ENCODE measurements around the gene NCKAP5.

Gene NCKAP5

GRCh38 chr2:133255360-133255759 lies 312.9 kb downstream of the NCKAP5 start:
- Histone ChIP-seq H3K4me3 (replicated peaks; ENCODE audit: low read depth, low read length) (no peak overlapping the region), H3K27me3 (replicated peaks; ENCODE audit: control insufficient read depth, insufficient read depth, low read length) (no peaks in the 10 kb centered on the region), H3K36me3 (ENCODE audit: control insufficient read depth, insufficient read depth, low read length) (no peaks in the 10 kb centered on the region)
- TF ChIP-seq CTCF (IDR thresholded peaks at IDR 0.05; ENCODE audit: insufficient read depth, low read length, poor library complexity, severe bottlenecking) = no peak
- no peak for DNase-seq (ENCODE audit: extremely low read depth, insufficient read length)

GRCh38 chr2:133253793-133254192 lies 314.5 kb downstream of the NCKAP5 start:
- H3K36me3 ChIP-seq (ENCODE audit: control insufficient read depth, insufficient read depth, low read length) = no peaks in the 10 kb centered on the region
- no peak for TF ChIP-seq CTCF (IDR thresholded peaks at IDR 0.05; ENCODE audit: insufficient read depth, low read length, poor library complexity, severe bottlenecking)
- no peaks in the 10 kb centered on the region for H3K27me3 ChIP-seq (replicated peaks; ENCODE audit: control insufficient read depth, insufficient read depth, low read length)
- no peak overlapping the region for H3K4me3 ChIP-seq (replicated peaks; ENCODE audit: low read depth, low read length)
- no peak for DNase-seq (ENCODE audit: extremely low read depth, insufficient read length)

- DNase-seq (ENCODE audit: extremely low read depth, insufficient read length) = no peak
- no peak overlapping the region for H3K4me3 ChIP-seq (replicated peaks; ENCODE audit: low read depth, low read length)
- no peak for TF ChIP-seq CTCF (IDR thresholded peaks at IDR 0.05; ENCODE audit: insufficient read depth, low read length, poor library complexity, severe bottlenecking)
- no peaks in the 10 kb centered on the region for H3K27me3 ChIP-seq (replicated peaks; ENCODE audit: control insufficient read depth, insufficient read depth, low read length)
- H3K36me3 ChIP-seq (ENCODE audit: control insufficient read depth, insufficient read depth, low read length) = no peaks in the 10 kb centered on the region
These were observed 315.4 kb downstream of the NCKAP5 start for GRCh38 chr2:133252780-133253355.

- DNase-seq (ENCODE audit: extremely low read depth, insufficient read length) = no peak
- H3K4me3 ChIP-seq (replicated peaks; ENCODE audit: low read depth, low read length) = no peak overlapping the region
- no peaks in the 10 kb centered on the region for H3K36me3 ChIP-seq (ENCODE audit: control insufficient read depth, insufficient read depth, low read length)
- H3K27me3 ChIP-seq (replicated peaks; ENCODE audit: control insufficient read depth, insufficient read depth, low read length) = no peaks in the 10 kb centered on the region
- TF ChIP-seq CTCF (IDR thresholded peaks at IDR 0.05; ENCODE audit: insufficient read depth, low read length, poor library complexity, severe bottlenecking) = no peak
These were observed 318.9 kb downstream of the NCKAP5 start for GRCh38 chr2:133249362-133249761.

GRCh38 chr2:133248264-133248663 lies 320.0 kb downstream of the NCKAP5 start:
- no peak overlapping the region for H3K4me3 ChIP-seq (replicated peaks; ENCODE audit: low read depth, low read length)
- TF ChIP-seq CTCF (IDR thresholded peaks at IDR 0.05; ENCODE audit: insufficient read depth, low read length, poor library complexity, severe bottlenecking) = no peak
- no peak for DNase-seq (ENCODE audit: extremely low read depth, insufficient read length)
- no peaks in the 10 kb centered on the region for H3K27me3 ChIP-seq (replicated peaks; ENCODE audit: control insufficient read depth, insufficient read depth, low read length)
- no peaks in the 10 kb centered on the region for H3K36me3 ChIP-seq (ENCODE audit: control insufficient read depth, insufficient read depth, low read length)

- no peak for DNase-seq (ENCODE audit: extremely low read depth, insufficient read length)
- TF ChIP-seq CTCF (IDR thresholded peaks at IDR 0.05; ENCODE audit: insufficient read depth, low read length, poor library complexity, severe bottlenecking) = no peak
- H3K4me3 ChIP-seq (replicated peaks; ENCODE audit: low read depth, low read length) = no peak overlapping the region
- no peaks in the 10 kb centered on the region for H3K36me3 ChIP-seq (ENCODE audit: control insufficient read depth, insufficient read depth, low read length)
- H3K27me3 ChIP-seq (replicated peaks; ENCODE audit: control insufficient read depth, insufficient read depth, low read length) = no peaks in the 10 kb centered on the region
These were observed 320.6 kb downstream of the NCKAP5 start for GRCh38 chr2:133247631-133248030.

Data from GM06990 (cell line).